Neural progenitor cell (in vitro differentiated cells): Measurements from ENCODE around the gene MAD2L2. TPM values are rescaled to one million over a fixed set of nuclear protein-coding genes. Genes with fewer than 3 reads are reported as not detected.

ENCODE experiments used
- DNase-seq: peaks from one replicate; pipeline ENCODE4 v3.0.0-alpha.2; 2016; ENCODE audit warnings: low spot score
- H2AFZ ChIP-seq: fragments of 200-600 bp; sonication (generic); replicated peaks from 2 replicates; pipeline ENCODE4 v1.6.1; 2016; ENCODE audit warnings: antibody characterized with exemption
- H3F3A ChIP-seq: fragments of 200-600 bp; sonication (generic); 2 replicates; pipeline ENCODE4 v1.6.1; 2016; ENCODE audit warnings: antibody characterized with exemption, low read depth
- H3K27ac ChIP-seq: fragments of 200-600 bp; sonication (generic); 2 replicates; pipeline ENCODE4 v1.5.1; 2016; ENCODE audit warnings: mild to moderate bottlenecking
- H3K27me3 ChIP-seq: fragments of 200-600 bp; sonication (generic); 2 replicates; pipeline ENCODE4 v1.6.1; 2016; ENCODE audit warnings: mild to moderate bottlenecking, moderate library complexity
- H3K36me3 ChIP-seq: fragments of 200-600 bp; sonication (generic); 2 replicates; pipeline ENCODE4 v1.5.1; 2016
- H3K4me1 ChIP-seq: fragments of 200-600 bp; sonication (generic); 2 replicates; pipeline ENCODE4 v1.6.1; 2016; ENCODE audit warnings: mixed run types
- H3K4me2 ChIP-seq: fragments of 200-600 bp; sonication (generic); 2 replicates; pipeline ENCODE4 v1.6.1; 2016
- H3K4me3 ChIP-seq: fragments of 200-600 bp; sonication (generic); 2 replicates; pipeline ENCODE4 v1.5.1; 2016
- H3K79me2 ChIP-seq: fragments of 200-600 bp; sonication (generic); 2 replicates; pipeline ENCODE4 v1.6.1; 2016; ENCODE audit warnings: low read depth
- H3K9ac ChIP-seq: fragments of 200-600 bp; sonication (generic); 2 replicates; pipeline ENCODE4 v1.6.1; 2016
- H3K9me3 ChIP-seq: fragments of 200-600 bp; sonication (generic); 2 replicates; pipeline ENCODE4 v1.5.1; 2016; ENCODE audit warnings: low read depth
- H4K20me1 ChIP-seq: fragments of 200-600 bp; sonication (generic); 2 replicates; pipeline ENCODE4 v1.6.1; 2016; ENCODE audit warnings: low read depth
- H3K27ac Mint-ChIP-seq: 3 replicates; pipeline ENCODE4 v1.8.0; 2021; ENCODE audit warnings: mixed read lengths
- H3K27me3 Mint-ChIP-seq: 2 replicates; pipeline ENCODE4 v1.8.0; 2022; ENCODE audit warnings: low read depth, mild to moderate bottlenecking, inconsistent platforms, moderate library complexity, mixed read lengths; ENCODE audit not compliant: insufficient read depth
- H3K36me3 Mint-ChIP-seq: 3 replicates; pipeline ENCODE4 v1.8.0; 2021; ENCODE audit warnings: mixed read lengths
- H3K4me1 Mint-ChIP-seq: 3 replicates; pipeline ENCODE4 v1.8.0; 2021; ENCODE audit warnings: mixed read lengths
- H3K4me3 Mint-ChIP-seq: 3 replicates; pipeline ENCODE4 v1.8.0; 2021; ENCODE audit warnings: mild to moderate bottlenecking, moderate library complexity, mixed read lengths
- H3K9me3 Mint-ChIP-seq: 3 replicates; pipeline ENCODE4 v1.8.0; 2020; ENCODE audit warnings: mixed read lengths
- EZH2 ChIP-seq: fragments of 200-600 bp; sonication (generic); IDR thresholded peaks from 2 replicates; pipeline ENCODE4 v1.6.1; 2017; ENCODE audit warnings: antibody characterized with exemption, mild to moderate bottlenecking, moderate library complexity
- EZH2phosphoT487 ChIP-seq: fragments of 200-600 bp; sonication (generic); IDR thresholded peaks from 2 replicates; pipeline ENCODE4 v1.6.1; 2017; ENCODE audit warnings: antibody characterized with exemption
- total RNA-seq: library from RNA; depleted of rRNA; stranded (reverse); fragments of >200 nt; gene quantifications from 2 replicates; pipeline ENCODE4 v1.2.3, GENCODE V29; 2015; ENCODE audit warnings: low replicate concordance
- TF ChIP-seq, protein P1 (sequence below): fragments of 200-600 bp; sonication (generic); IDR thresholded peaks from 2 replicates; pipeline ENCODE4 v1.5.1; 2017; ENCODE audit warnings: antibody characterized with exemption, mild to moderate bottlenecking

Gene MAD2L2
- total RNA-seq, 1 donor from 2014 or later = 108 TPM

DNA sequence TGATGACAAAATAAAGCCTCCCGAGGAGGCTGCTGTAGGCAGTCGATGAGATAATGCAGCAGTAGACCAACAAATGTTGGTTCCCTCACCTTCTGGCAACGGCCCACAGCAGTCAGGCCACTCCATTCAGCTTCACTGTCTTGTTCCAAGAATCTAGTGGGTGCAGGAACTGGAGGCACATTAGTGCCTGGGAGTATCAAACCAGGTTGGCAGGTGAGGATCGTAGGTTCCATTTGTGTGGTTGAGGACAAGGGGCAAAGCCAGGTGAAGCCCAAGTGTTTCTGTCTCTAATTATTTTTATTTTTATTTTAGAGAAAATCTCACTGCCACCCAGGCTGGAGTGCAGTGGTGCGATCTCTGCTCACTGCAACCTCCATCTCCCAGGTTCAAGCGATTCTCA is 40.0 kb downstream of the MAD2L2 start:
- Histone ChIP-seq H3F3A (peaks cover 8% of the 10 kb centered on the region), H4K20me1 (peaks cover 12% of the 10 kb centered on the region), H2AFZ (no peak overlapping the region), H3K27me3 (no peaks in the 10 kb centered on the region), H3K4me1 (no peaks in the 10 kb centered on the region), H3K9me3 (no peaks in the 10 kb centered on the region), H3K27ac (no peak overlapping the region), H3K36me3 (no peaks in the 10 kb centered on the region), H3K9ac (no peak overlapping the region), H3K4me2 (no peak overlapping the region), H3K79me2 (no peaks in the 10 kb centered on the region), H3K4me3 (no peak overlapping the region)
- no peak overlapping the region for H3K4me3 Mint-ChIP-seq
- peaks cover under 1% of the 10 kb centered on the region for H3K4me1 Mint-ChIP-seq
- H3K9me3 Mint-ChIP-seq = no peaks in the 10 kb centered on the region
- no peaks in the 10 kb centered on the region for H3K36me3 Mint-ChIP-seq
- H3K27ac Mint-ChIP-seq = no peak overlapping the region
- peaks cover 15% of the 10 kb centered on the region for H3K27me3 Mint-ChIP-seq
- DNase-seq = no peak
- no peak for TF ChIP-seq EZH2phosphoT487
- no peak for TF ChIP-seq EZH2
- TF ChIP-seq, protein P1, sequence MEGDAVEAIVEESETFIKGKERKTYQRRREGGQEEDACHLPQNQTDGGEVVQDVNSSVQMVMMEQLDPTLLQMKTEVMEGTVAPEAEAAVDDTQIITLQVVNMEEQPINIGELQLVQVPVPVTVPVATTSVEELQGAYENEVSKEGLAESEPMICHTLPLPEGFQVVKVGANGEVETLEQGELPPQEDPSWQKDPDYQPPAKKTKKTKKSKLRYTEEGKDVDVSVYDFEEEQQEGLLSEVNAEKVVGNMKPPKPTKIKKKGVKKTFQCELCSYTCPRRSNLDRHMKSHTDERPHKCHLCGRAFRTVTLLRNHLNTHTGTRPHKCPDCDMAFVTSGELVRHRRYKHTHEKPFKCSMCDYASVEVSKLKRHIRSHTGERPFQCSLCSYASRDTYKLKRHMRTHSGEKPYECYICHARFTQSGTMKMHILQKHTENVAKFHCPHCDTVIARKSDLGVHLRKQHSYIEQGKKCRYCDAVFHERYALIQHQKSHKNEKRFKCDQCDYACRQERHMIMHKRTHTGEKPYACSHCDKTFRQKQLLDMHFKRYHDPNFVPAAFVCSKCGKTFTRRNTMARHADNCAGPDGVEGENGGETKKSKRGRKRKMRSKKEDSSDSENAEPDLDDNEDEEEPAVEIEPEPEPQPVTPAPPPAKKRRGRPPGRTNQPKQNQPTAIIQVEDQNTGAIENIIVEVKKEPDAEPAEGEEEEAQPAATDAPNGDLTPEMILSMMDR = no peak

- TF ChIP-seq, protein P1 = no peak
- TF ChIP-seq EZH2phosphoT487 = no peak
- no peak for TF ChIP-seq EZH2
- no peak overlapping the region for H2AFZ ChIP-seq
- no peak overlapping the region for H3K4me2 ChIP-seq
- no peak overlapping the region for H3K27ac ChIP-seq
- peaks cover 13% of the 10 kb centered on the region for H4K20me1 ChIP-seq
- Mint-ChIP-seq H3K9me3 (no peaks in the 10 kb centered on the region), H3K4me1 (peaks cover 3% of the 10 kb centered on the region), H3K27ac (no peak overlapping the region), H3K36me3 (no peaks in the 10 kb centered on the region), H3K27me3 (peaks cover 18% of the 10 kb centered on the region), H3K4me3 (no peak overlapping the region)
- no peak overlapping the region for H3K9ac ChIP-seq
- H3K27me3 ChIP-seq = no peaks in the 10 kb centered on the region
- peaks cover 8% of the 10 kb centered on the region for H3F3A ChIP-seq
- H3K9me3 ChIP-seq = no peaks in the 10 kb centered on the region
- H3K36me3 ChIP-seq = no peaks in the 10 kb centered on the region
- no peaks in the 10 kb centered on the region for H3K4me1 ChIP-seq
- no peak overlapping the region for H3K4me3 ChIP-seq
- no peaks in the 10 kb centered on the region for H3K79me2 ChIP-seq
- DNase-seq = no peak
Observed at GRCh38 chr1:11640101-11640500, 40.8 kb downstream of the MAD2L2 start.

GRCh38 chr1:11639372-11639771 is 41.6 kb downstream of the MAD2L2 start:
- TF ChIP-seq EZH2phosphoT487 (no peak), EZH2 (no peak)
- TF ChIP-seq, protein P1 = no peak
- Mint-ChIP-seq H3K27ac (no peak overlapping the region), H3K9me3 (no peaks in the 10 kb centered on the region), H3K4me1 (peaks cover 6% of the 10 kb centered on the region), H3K4me3 (no peak overlapping the region), H3K36me3 (no peaks in the 10 kb centered on the region), H3K27me3 (peaks cover 18% of the 10 kb centered on the region)
- H3F3A ChIP-seq = peaks cover 8% of the 10 kb centered on the region
- no peaks in the 10 kb centered on the region for H3K79me2 ChIP-seq
- no peaks in the 10 kb centered on the region for H3K9me3 ChIP-seq
- H3K27ac ChIP-seq = no peak overlapping the region
- H4K20me1 ChIP-seq = peaks cover 13% of the 10 kb centered on the region
- no peaks in the 10 kb centered on the region for H3K4me1 ChIP-seq
- H3K9ac ChIP-seq = no peak overlapping the region
- no peak overlapping the region for H3K4me2 ChIP-seq
- H3K27me3 ChIP-seq = no peaks in the 10 kb centered on the region
- H3K4me3 ChIP-seq = no peak overlapping the region
- H2AFZ ChIP-seq = no peak overlapping the region
- no peak for DNase-seq
- H3K36me3 ChIP-seq = no peaks in the 10 kb centered on the region
